GM18520 (cell line): ENCODE data around the gene TNFAIP2.

ENCODE experiments used
- ATAC-seq: cut with Tn5 transposase; IDR thresholded peaks from one replicate; pipeline ENCODE4 v1.9.1; 2021; ENCODE audit not compliant: unreplicated experiment

The TNFAIP2 gene

GRCh38 chr14:103133210-103134140 lies 10.2 kb downstream of the TNFAIP2 start:
- no peak for ATAC-seq

DNA sequence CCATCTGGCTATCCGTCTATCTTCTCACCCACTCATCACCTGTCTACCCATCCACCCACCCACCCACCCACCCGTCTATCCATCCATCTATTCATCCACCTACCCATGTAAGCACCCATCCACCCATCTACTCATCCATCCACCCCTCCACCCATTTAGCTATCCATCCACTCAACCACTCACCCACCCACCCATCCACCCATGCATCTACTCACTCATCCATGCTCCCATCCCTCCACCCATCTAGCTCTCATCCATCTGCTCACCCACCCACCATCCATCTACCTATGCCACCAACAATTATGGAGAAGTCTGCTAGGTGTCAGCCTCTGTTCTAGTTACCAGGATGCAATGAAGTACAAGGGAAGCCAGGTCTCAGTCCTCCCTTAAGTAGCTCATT lies 11.1 kb downstream of the TNFAIP2 start:
- ATAC-seq, result no peak

GRCh38 chr14:103134919-103135318 lies 11.7 kb downstream of the TNFAIP2 start:
- ATAC-seq, result no peak

- no peak for ATAC-seq
Measured at GRCh38 chr14:103135333-103136260, 12.3 kb downstream of the TNFAIP2 start.

- no peak for ATAC-seq
Measured at GRCh38 chr14:103136388-103137271, 13.4 kb downstream of the TNFAIP2 start.

DNA sequence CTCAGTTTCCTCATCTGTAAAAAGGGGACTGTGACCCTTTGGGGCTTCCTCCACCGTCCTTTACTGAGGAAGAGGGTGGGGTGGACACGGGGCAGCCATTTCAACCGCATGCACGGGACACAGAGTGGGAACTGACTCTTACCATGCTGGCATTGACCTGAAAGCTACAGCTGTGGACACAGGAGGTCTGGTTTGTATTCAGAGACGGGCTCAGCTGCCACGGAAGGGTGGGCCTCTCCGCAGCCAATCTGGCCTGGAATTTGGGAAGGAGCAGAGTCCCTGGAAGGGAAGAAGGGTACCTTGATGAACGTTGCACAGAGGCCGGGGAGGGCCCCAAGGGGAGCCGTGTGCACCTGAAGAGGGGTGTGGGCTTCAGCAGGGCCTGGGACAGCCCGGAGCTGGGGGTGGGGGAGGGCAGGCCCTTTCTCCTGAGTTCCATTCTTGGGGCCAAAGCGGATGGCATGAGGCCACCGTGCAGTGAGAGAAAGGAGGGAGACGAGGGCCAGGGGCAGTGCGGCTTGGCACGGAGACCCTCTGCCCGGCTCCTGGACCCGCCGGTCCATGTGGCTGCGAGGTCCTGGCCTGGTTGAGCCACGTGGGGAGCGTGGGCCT lies 14.5 kb downstream of the TNFAIP2 start:
- ATAC-seq, result no peak

- ATAC-seq, result no peak
Measured at GRCh38 chr14:103138301-103139131, 15.3 kb downstream of the TNFAIP2 start.

DNA sequence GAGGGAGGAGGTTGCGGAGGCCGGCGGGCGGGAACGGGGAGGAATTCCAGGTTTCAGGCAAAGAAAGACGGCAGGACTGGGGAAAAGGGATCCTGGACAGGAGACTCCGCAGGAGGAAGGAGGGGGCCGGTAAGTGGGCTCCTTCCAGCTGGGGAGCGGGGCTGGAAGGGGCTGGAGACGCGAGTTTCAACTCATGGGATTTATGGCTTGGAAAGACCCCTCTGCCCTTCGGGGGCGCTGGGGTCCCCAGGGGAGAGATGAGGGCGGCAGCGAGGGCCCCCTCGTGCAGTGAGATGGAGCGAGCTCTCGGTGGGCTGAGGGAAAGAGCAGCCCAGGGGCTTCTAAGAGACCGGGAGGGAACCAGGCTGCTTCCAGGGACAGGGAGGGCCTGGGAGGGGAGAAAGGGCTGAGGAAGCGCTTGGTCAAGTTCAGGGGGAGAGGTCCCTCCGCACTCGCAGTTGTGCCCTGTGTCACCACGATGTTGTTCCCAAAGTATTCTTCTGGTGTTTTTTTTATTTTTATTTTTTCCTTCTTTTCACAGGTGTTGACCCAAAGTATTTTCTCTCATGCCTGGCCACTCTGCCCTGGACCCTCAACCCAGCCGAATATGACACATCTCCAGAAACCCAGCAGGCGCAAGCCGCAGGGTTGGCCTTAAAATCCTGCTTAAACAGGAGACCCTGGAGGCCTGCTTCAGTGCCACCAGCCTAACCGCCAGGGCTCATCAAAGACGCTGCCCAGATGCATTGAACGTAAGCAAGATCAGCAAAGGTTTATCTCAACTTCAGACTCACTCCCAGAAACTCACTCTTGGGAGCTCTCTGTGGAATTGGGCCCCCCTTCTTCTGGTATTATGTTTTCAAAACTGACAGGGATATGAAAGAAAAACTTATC lies 16.1 kb downstream of the TNFAIP2 start:
- no peak for ATAC-seq

GRCh38 chr14:103140316-103141109 lies 17.3 kb downstream of the TNFAIP2 start:
- no peak for ATAC-seq

DNA sequence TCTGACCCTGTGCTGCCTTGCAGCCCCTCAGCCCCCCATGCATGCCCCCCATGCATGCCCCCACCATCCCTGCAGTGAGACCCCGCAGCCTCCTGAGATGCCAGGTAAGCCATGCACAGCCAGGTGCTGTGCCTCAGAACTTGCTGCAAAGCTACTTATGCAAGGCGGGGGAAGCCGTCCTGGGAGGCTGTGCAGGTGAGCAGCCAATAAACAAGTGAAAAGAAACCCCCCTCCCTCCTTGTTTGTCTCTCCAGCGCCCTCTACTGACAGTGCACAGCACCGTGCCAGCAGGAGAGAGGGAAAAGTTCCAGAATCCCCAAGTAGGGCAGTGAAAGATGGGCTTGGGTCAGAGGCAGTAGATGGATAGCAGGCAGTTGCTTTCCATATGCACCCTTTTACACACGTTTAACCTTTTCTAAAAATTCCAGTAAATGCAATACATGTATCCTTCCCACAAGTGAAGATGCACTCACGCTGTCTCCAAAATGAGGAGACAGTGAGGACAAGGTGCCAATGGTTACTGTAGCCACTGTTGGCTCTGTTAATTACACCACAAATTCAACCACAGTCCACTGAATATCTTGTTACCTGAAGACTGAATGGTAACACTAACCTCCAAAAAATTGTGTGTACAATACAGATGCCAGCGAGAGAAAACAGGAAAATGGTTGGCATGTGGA lies 18.0 kb downstream of the TNFAIP2 start:
- ATAC-seq, result no peak

GRCh38 chr14:103142026-103142425 lies 18.8 kb downstream of the TNFAIP2 start:
- no peak for ATAC-seq

DNA sequence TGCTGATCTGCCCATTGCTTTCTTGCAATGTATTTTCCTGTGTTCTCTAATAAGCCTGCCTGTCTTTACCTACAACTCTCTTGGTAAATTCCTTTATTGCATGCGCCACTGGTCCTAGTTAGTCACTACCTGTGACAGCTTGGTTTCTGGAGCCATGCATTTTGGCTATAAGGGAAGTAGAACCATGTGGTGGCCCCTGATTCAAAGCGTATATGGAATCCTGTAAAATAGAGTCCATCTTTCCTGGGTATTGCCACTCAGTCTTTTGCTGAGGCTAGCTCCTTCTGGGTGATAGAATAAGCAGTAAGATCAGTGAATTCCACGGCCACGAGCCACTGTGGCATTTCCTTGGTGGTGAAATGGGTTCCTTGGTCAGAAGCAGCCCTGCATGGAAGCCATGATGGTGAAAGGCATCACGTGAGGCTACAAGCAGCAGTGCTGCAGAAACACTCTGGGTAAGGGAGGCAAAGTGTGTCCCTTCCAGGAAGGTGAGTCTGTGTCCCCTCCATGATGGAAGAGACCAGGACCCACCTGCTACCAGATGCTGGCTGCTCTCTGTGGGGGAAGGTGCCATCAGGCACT lies 19.6 kb downstream of the TNFAIP2 start:
- ATAC-seq, result no peak

GRCh38 chr14:103143506-103143905 lies 20.2 kb downstream of the TNFAIP2 start:
- no peak for ATAC-seq

GRCh38 chr14:103144085-103144484 lies 20.8 kb downstream of the TNFAIP2 start:
- no peak for ATAC-seq

GRCh38 chr14:103146141-103146709 lies 23.0 kb downstream of the TNFAIP2 start:
- no peak for ATAC-seq
